ENCODE results near the gene GALNT18. TPM values are rescaled to one million over a fixed set of nuclear protein-coding genes. Genes with fewer than 3 reads are reported as not detected.

GALNT18 gene
- polyA plus RNA-seq, 1 donor from 2014 or later: 7.6 TPM

DNA sequence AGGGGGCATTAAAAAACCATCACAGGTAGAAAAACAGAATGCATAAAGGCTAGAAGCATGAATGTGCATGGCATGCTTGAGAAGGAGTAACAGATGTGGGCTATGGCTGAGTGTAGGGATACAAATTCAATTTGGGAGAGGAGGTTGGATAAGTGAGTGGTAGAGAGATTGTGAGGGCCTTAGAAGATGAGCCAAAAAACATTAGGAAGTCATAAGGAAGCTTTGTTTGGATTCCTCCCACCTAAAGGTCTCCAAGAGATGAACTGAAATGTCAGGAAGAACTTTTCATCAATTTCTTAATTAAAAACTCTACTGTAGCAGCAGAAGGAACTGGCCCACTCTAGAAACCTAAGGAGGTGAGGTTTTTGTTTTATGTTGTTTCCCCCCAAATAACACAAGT is 227.6 kb downstream of the GALNT18 start:
- TF ChIP-seq SMC3 (conservative IDR thresholded peaks at IDR 0.05; ENCODE audit: poor library complexity): no peak
- TF ChIP-seq TAF1 (IDR thresholded peaks at IDR 0.05; ENCODE audit: low read depth): no peak
- TF ChIP-seq, protein P1, sequence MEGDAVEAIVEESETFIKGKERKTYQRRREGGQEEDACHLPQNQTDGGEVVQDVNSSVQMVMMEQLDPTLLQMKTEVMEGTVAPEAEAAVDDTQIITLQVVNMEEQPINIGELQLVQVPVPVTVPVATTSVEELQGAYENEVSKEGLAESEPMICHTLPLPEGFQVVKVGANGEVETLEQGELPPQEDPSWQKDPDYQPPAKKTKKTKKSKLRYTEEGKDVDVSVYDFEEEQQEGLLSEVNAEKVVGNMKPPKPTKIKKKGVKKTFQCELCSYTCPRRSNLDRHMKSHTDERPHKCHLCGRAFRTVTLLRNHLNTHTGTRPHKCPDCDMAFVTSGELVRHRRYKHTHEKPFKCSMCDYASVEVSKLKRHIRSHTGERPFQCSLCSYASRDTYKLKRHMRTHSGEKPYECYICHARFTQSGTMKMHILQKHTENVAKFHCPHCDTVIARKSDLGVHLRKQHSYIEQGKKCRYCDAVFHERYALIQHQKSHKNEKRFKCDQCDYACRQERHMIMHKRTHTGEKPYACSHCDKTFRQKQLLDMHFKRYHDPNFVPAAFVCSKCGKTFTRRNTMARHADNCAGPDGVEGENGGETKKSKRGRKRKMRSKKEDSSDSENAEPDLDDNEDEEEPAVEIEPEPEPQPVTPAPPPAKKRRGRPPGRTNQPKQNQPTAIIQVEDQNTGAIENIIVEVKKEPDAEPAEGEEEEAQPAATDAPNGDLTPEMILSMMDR (IDR thresholded peaks at IDR 0.05; ENCODE audit: poor library complexity, severe bottlenecking): no peak
- no peak for TF ChIP-seq EP300 (conservative IDR thresholded peaks at IDR 0.05; ENCODE audit: poor library complexity, severe bottlenecking)
- Histone ChIP-seq H2AFZ (ENCODE audit: low read depth, low read length) (no peak overlapping the region), H3K9ac (ENCODE audit: low read length) (no peak overlapping the region), H3F3A (ENCODE audit: insufficient read depth, low read length, poor library complexity, severe bottlenecking) (no peaks in the 10 kb centered on the region), H3K36me3 (ENCODE audit: insufficient read depth, low read length) (no peaks in the 10 kb centered on the region), H3K79me2 (replicated peaks; ENCODE audit: insufficient read depth, low read length) (no peaks in the 10 kb centered on the region), H3K4me3 (ENCODE audit: low read length) (no peak overlapping the region), H3K9me3 (ENCODE audit: low read length) (no peaks in the 10 kb centered on the region), H4K20me1 (ENCODE audit: insufficient read depth) (no peaks in the 10 kb centered on the region), H3K27me3 (ENCODE audit: insufficient read depth, low read depth, low read length) (no peaks in the 10 kb centered on the region), H3K27ac (ENCODE audit: low read length) (no peak overlapping the region), H3K9me2 (ENCODE audit: insufficient read depth, low read length) (no peaks in the 10 kb centered on the region), H3K4me2 (ENCODE audit: low read length) (no peak overlapping the region)

DNA sequence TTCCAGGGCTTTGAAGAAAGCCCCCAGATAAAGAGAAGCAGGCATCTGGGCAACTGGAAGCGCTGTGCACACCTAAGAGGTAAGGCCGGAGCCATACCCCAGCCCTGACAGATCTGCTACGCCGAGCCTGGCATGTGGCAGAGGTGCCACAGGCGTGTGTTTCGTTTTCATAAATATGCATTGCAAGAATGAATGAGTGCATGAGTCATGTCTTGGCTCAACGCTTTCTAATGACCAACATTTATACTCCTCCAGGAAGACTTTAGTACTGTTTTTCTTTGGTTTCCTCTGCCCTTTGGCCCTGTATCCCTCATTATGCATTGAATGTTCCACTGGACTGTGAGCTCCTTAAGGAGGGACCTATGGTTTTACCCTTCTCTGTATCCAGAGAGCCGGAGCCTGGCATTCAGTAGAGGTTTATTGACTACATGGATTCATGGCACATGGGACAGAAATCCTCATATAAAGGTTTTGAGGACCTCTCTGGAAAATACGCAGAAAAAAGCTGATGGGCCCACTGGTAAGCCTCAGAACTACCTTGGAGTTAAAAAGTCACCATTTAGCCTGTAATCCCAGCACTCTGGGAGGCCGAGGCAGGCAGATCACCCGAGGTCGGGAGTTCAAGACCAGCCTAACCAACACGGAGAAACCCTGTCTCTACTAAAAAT is 229.9 kb downstream of the GALNT18 start:
- H3K27ac ChIP-seq (ENCODE audit: low read length): no peak overlapping the region
- no peaks in the 10 kb centered on the region for H3K9me3 ChIP-seq (ENCODE audit: low read length)
- no peak overlapping the region for H3K4me2 ChIP-seq (ENCODE audit: low read length)
- H3K27me3 ChIP-seq (ENCODE audit: insufficient read depth, low read depth, low read length): no peaks in the 10 kb centered on the region
- H4K20me1 ChIP-seq (ENCODE audit: insufficient read depth): no peaks in the 10 kb centered on the region
- no peak for TF ChIP-seq RAD21 (conservative IDR thresholded peaks at IDR 0.05)
- TF ChIP-seq SMC3 (conservative IDR thresholded peaks at IDR 0.05; ENCODE audit: poor library complexity): no peak
- TF ChIP-seq POLR2AphosphoS5 (IDR thresholded peaks at IDR 0.05): no peak
- no peak for TF ChIP-seq EP300 (conservative IDR thresholded peaks at IDR 0.05; ENCODE audit: poor library complexity, severe bottlenecking)
- TF ChIP-seq TAF1 (IDR thresholded peaks at IDR 0.05; ENCODE audit: low read depth): no peak
- TF ChIP-seq, protein P2, sequence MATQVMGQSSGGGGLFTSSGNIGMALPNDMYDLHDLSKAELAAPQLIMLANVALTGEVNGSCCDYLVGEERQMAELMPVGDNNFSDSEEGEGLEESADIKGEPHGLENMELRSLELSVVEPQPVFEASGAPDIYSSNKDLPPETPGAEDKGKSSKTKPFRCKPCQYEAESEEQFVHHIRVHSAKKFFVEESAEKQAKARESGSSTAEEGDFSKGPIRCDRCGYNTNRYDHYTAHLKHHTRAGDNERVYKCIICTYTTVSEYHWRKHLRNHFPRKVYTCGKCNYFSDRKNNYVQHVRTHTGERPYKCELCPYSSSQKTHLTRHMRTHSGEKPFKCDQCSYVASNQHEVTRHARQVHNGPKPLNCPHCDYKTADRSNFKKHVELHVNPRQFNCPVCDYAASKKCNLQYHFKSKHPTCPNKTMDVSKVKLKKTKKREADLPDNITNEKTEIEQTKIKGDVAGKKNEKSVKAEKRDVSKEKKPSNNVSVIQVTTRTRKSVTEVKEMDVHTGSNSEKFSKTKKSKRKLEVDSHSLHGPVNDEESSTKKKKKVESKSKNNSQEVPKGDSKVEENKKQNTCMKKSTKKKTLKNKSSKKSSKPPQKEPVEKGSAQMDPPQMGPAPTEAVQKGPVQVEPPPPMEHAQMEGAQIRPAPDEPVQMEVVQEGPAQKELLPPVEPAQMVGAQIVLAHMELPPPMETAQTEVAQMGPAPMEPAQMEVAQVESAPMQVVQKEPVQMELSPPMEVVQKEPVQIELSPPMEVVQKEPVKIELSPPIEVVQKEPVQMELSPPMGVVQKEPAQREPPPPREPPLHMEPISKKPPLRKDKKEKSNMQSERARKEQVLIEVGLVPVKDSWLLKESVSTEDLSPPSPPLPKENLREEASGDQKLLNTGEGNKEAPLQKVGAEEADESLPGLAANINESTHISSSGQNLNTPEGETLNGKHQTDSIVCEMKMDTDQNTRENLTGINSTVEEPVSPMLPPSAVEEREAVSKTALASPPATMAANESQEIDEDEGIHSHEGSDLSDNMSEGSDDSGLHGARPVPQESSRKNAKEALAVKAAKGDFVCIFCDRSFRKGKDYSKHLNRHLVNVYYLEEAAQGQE (IDR thresholded peaks at IDR 0.05; ENCODE audit: borderline replicate concordance): no peak
- no peak for TF ChIP-seq MXI1 (conservative IDR thresholded peaks at IDR 0.05; ENCODE audit: poor library complexity, severe bottlenecking)
- no peak for TF ChIP-seq EZH2 (IDR thresholded peaks at IDR 0.05; ENCODE audit: borderline replicate concordance, insufficient read depth, low read length, poor library complexity, severe bottlenecking)
- TF ChIP-seq, protein P1 (IDR thresholded peaks at IDR 0.05; ENCODE audit: poor library complexity, severe bottlenecking): no peak
- no peaks in the 10 kb centered on the region for H3K9me2 ChIP-seq (ENCODE audit: insufficient read depth, low read length)
- H3K79me2 ChIP-seq (replicated peaks; ENCODE audit: insufficient read depth, low read length): no peaks in the 10 kb centered on the region
- no peak overlapping the region for H3K4me3 ChIP-seq (ENCODE audit: low read length)
- H3F3A ChIP-seq (ENCODE audit: insufficient read depth, low read length, poor library complexity, severe bottlenecking): no peaks in the 10 kb centered on the region
- no peak overlapping the region for H3K9ac ChIP-seq (ENCODE audit: low read length)
- no peaks in the 10 kb centered on the region for H3K36me3 ChIP-seq (ENCODE audit: insufficient read depth, low read length)
- no peak overlapping the region for H2AFZ ChIP-seq (ENCODE audit: low read depth, low read length)

Measured in neural cell (in vitro differentiated cells).